NCI-H524 treated with DMSO at 0.1 percent for 48 hours (cell line): ENCODE measurements around the gene SMARCB1.
"Not testable (repeated sequence)": the region's sequence is repeated elsewhere in the genome, so short reads cannot be mapped to it uniquely, and the experiment has no call there.

Experiments used
- DNase-seq: peaks from one replicate; lab custom pipeline; 2025; lab: John Stamatoyannopoulos, UW

SMARCB1 gene

DNA sequence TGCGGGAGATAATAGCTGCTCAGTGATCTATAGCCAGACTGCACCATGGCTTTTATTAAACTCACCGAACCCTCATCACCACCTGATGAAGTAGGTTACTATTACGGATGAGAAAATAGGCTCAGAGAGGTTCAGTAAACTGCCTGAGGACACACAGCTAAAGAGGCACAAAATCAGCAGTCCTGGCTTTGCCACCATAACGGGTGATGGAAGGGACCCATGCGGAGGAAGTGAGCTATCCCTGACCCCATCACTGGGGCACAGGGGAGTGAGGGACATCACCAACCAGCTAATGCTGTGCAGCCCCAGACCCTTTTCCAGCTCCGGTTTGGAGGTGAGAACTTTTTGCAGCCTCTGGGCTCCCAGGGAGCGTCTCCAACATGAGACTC, 59.3 kb downstream of the SMARCB1 start:
- no peak for DNase-seq

- no peak for DNase-seq
Observed at GRCh38 chr22:23847310-23847920, 60.6 kb downstream of the SMARCB1 start.

DNA sequence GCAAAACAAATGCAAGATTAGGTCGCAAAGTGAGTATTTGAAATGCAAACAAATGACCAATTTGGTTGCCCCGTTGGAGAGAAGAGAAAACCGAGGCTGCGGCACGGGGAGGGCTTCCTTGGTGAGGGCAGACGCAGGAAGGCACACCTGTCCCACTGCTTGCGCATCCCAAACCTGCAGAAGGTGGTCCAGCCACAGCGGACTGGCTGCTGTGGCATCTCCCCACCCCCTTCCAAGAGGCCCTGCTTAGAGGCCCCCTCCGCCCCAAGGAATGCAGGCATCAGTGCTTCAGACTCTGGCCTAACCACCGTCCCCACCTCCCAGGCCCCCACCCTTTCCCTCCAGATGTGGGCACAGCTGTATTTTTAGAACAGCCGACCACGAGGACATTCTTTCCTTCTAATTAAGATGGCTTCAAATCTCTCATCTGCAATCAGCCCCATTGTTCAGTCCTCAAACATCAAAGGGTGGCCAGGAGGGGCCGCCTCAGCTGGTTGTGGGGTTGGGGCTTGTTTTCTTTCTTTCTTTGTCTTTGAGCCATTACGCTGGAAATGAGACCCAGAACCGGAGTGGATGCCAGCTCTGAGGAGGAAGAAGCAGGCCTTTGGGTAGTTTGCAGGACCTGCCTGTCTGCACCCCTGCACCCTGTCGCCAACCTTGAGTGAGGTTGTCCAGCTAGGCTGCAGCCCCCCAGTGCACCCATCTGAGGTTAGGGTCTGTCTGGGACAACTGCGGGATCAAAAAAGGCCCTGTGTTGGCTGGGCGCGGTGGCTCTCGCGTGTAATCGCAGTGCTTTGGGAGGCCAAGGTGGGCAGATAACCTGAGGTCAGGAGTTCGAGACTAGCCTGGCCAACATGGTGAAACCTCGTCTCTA, 61.5 kb downstream of the SMARCB1 start:
- no peak for DNase-seq

DNA sequence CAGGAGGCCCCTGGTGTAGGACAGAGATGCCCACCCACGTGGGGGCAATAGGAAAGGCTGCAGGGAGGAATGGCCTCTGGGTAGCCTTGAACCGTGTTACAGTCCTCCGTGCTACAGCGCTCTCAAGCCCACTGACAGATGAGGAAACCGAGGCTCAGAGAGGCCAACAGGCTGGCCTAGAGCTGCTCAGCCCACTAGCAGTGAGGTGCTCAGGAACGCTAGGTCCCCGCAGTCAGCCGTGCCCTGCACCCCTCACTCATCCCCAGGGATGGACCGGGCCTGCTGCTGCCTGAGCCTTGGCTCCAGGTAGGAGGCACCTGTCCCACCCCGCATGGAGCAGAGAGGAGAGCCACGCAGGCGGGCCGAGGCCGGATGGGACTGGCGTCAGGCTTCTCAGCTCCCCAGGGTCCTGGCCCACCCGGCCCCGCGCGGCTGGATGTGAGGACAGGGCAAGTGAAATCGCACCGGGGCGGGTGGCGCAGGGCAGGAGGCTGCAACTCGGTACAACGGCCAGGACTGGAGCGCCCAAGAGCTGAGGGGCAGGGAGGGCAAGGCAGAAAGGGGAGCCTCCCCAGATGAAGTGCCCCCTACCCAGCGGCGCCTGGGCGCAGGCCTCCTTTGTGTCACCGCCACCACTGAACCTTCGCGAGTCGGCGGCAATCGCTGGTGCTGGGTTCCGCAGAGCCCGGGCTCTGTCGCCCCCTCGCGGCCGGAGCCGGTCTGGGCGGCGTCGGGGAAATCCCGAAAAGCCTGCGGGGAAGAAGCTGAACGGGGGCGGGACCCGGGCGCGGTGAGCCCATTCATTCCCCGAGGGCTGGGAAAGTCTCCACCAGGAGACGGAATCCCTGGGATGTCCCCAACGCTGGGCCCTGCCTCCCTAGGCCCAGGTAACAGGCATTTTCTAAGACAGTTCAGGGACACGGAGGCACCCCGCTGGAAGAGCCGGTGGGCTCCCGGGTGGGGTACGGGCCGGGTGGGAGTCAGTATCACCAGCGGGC, 62.5 kb downstream of the SMARCB1 start:
- DNase-seq = no peak

DNA sequence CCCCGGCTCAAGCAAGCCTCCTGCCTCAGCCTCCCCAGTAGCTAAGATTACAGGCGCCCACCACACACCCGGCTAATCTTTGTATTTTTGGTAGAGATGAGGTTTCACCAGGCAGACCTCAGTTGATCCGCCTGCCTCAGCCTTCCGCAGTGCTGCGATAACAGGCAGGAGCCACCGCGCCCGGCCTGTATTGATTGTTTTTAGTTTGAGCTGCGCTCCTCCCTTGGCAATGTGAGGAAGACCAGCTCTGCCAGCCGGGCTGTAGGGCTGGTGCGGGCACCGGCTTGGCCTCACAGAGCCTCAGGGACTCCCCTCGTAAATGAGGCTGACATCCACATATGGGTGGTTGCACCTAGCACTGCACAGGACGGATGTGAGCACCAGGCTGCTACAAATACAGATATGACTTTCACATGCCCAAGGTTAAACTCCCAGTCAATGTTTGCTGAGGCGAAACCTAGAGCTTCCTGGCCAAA, 63.4 kb downstream of the SMARCB1 start:
- DNase-seq = no peak

- no peak for DNase-seq
Observed at GRCh38 chr22:23856721-23857605, 70.2 kb downstream of the SMARCB1 start.

GRCh38 chr22:23857606-23858483, 71.1 kb downstream of the SMARCB1 start, which contains the start of gene SLC2A11:
TSS of gene SLC2A11 (plus strand) at chr22:23857875. CDS start at chr22:23858000, 125 bp downstream.
- DNase-seq = peak; percentile 89

DNA sequence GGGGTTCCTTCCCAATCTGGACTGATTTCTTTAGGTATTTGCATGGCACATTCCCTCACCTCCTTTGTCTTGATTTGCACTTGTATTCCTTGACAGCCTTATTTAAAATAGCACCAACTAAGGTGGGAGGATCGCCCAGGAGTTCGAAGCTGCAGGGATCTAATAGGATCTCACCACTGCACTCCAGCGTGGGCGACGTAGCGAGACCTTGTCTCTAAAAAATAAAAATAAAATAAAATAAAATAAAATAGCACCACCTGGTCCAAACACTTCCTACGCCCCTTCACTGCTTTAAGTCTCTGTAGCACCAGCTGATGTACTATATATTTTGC, 71.7 kb downstream of the SMARCB1 start:
- DNase-seq = no peak

- DNase-seq = no peak
Observed at GRCh38 chr22:23859201-23859600, 72.4 kb downstream of the SMARCB1 start.

- not testable (repeated sequence) for DNase-seq
Observed at GRCh38 chr22:23860187-23860586, 73.4 kb downstream of the SMARCB1 start.

DNA sequence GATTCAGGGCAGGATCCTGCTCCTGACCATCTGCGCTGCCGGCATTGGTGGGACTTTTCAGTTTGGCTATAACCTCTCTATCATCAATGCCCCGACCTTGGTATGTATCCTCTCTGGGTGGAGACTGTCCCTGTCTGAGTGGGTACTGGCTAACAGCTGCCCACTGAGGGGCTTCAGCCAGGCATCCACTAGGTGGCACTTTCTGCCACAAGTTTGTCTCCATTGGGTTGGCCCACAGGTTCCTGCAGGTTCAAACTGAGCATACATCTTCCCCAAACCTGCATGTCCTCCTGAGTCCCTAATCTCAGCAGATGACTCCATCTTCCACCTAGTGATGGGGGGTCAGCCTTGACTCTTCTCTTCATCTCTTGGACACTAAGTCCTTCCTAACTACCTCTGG, 75.3 kb downstream of the SMARCB1 start:
- DNase-seq = peak; percentile 26

DNA sequence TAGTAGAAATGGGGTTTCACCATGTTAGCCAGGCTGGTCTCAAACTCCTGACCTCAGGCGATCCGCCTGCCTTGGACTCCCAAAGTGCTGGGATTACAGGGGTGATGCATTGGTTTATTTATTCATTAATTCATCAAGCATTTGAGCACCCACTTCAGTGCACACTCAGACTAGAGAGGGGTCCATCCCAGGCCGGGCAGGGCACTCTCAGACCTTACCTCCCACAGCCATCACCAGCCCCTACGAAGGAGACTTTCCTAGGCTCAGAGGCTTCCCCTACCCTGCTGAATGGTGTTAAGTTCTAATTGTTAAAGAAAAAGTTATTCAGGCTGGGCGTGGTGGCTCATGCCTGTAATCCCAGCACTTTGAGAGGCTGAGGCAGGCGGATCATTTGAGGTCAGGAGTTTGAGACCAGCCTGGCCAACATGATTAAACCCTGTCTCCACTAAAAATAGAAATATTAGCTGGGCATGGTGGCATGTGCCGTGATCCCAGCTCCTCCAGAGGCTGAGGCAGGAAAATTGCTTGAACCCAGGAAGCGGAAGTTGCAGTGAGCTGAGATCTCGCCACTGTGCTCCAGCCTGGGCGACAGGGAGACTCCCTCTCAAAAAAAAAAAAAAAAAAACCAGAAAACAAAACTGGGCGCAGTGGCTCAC, 77.9 kb downstream of the SMARCB1 start:
- DNase-seq = not testable (repeated sequence)

- DNase-seq = no peak
Observed at GRCh38 chr22:23868580-23868979, 81.8 kb downstream of the SMARCB1 start.

GRCh38 chr22:23874871-23875270, 88.1 kb downstream of the SMARCB1 start:
- DNase-seq = no peak

GRCh38 chr22:23875801-23876200, 89.0 kb downstream of the SMARCB1 start:
- no peak for DNase-seq

GRCh38 chr22:23877566-23877965, 90.8 kb downstream of the SMARCB1 start:
- DNase-seq = no peak

DNA sequence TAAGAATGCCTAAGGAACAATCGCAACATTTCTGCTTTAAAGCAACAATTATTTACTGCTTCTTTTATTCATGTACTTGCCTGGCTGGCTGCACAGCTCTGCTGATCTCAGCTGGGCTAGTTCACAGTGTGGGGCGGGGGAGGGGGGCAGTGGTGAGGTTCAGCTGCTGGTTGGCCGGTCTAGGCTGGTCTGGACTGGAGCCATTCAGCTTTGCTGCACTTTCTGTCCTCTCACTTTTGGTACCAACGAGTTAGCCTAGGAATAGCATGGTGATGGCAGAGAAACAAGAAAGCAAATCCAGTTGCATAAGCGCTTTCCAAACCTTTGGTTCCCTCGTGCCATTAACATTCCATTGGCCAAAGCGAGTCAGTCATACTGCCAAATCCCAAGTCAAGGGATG, 91.5 kb downstream of the SMARCB1 start:
- DNase-seq = no peak

- DNase-seq = no peak
Observed at GRCh38 chr22:23882370-23882769, 95.6 kb downstream of the SMARCB1 start.

DNA sequence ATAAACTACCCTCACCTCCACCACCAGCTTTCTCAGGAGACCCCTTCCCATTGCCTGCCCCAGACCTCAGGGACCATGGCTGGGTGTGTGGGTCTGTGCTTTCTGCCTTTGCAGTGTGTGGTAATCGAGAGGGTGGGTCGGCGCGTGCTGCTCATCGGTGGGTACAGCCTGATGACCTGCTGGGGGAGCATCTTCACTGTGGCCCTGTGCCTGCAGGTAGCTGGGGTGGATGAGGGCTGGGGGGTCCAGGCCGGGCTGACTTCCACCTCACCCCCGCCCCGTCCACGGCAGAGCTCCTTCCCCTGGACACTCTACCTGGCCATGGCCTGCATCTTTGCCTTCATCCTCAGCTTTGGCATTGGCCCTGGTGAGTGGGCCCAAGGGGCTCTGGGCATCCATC, 96.9 kb downstream of the SMARCB1 start:
- no peak for DNase-seq

DNA sequence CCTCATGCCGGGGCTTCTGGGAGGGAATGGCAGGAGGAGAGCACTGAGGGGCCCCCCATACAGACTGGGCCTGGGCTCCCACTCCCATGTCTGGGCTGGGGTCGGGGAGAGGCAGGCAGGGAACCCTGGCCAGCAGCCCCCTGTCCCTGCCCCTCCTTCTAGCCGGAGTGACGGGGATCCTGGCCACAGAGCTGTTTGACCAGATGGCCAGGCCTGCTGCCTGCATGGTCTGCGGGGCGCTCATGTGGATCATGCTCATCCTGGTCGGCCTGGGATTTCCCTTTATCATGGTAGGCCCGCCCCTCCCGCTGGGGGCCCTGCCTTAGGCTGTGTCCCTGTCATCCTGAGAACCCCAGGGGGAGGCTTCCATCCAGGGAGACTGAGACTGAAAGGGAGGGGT, 97.4 kb downstream of the SMARCB1 start:
- DNase-seq = no peak
